HG03280 (cell line): ENCODE data around the gene C18orf32.
"Not testable (repeated sequence)": the region's sequence is repeated elsewhere in the genome, so short reads cannot be mapped to it uniquely, and the experiment has no call there.

ENCODE experiments used
- ATAC-seq: cut with Tn5 transposase; IDR thresholded peaks from one replicate; pipeline ENCODE4 v1.9.1; 2021; ENCODE audit warnings: mild to moderate bottlenecking, moderate library complexity; ENCODE audit not compliant: unreplicated experiment

Gene C18orf32

DNA sequence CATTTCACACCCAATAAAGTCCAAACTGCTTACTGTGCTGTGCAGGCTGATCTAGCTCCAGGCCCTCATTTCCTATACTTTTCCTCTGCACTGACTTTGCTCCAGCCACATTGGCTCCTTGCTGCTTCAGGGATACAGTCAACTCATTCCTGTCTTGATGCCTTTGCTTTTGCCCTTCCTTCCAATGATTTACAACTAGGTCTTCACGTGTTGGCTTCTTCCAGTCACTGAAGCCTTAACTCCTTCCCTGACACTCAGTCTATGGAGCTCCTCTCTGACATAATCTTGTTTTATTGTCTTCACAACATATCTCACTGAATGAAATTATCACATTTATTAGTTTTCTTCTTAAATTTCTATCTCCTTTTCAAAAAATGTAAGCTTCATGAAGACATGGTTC, 16.9 kb upstream of the C18orf32 start:
- ATAC-seq: no peak

DNA sequence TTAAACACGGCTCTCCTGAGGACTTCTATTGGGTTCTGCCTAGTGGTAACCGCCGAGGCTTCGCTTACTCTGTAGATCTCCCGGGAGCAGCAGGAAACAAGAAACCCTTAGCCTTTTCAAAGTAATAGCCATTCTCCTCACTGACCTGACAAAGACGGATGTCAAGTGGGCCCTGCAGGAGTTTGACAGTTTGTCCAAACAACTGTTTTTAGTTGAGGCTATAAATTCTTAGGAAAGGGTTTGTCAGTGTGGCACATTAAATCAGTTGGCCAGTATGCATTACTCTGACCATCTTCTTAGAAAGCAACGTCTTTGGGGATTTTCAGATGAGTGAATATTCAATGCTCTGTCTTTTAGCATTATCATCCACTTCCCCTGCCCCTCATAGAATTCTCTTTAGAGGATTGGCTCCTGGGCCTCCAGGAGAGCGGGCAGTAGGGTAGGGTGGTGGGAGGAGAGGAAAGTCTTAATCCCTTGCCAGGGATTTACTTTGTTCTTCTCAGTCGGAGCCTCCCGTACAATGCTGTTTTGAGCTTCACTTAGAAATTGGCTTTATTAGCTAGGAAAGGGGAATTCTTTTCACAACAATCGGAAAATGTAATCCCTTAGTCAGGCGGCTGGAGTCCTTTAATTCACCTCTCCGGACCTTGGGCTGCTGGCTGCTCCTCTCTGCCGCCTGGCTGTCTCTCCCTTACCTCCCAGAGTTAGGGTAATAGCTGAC, 13.3 kb upstream of the C18orf32 start:
- ATAC-seq: no peak

DNA sequence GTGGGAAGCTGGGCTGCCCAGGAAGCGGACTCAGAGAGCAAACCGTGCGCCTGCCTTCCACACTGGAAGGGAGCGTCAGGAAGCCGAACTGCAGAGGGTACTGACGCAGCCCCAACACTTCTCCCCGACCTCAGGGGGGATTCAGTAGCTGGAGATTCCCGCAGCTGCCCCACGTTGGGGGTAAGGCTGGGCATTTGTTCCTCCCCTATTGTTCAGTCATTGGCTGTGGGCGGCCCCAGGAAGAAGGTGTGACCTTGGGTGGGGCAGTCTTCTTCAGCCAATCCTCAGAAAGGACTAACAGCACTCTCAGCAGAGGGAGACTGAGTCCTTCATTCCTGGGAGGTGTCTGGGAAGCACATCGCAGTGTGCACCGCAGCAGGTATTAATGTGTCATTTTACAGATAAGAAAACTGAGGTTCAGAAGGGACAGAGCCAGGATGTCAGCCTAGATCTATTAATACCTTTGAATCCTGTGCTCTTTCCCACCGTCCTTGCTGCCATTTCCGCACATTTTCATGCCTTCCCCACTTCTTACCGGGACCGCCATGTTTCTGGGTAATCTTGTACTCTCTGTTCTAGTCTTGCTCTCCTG, 12.1 kb upstream of the C18orf32 start:
- ATAC-seq: no peak

GRCh38 chr18:49495480-49495879, 8.4 kb upstream of the C18orf32 start:
- ATAC-seq: no peak

- no peak for ATAC-seq
Observed at GRCh38 chr18:49495076-49495475, 8.0 kb upstream of the C18orf32 start.

GRCh38 chr18:49494660-49495059, 7.6 kb upstream of the C18orf32 start:
- ATAC-seq: no peak

DNA sequence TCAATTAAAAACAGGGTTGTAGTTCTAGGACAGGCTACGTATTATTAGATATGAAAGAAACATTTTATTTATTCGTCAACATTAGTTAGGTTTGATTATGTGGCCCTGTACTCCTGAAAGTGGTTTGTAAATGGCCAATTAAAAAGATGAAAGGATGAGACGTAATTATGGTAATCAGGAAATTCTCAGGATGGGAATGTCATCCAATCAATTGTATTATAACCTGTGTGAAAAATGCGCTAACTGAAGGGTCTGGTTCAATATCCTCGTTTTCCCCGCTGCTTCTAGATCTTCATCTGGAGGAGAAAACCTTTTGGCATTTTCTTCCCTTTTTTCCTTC, 5.6 kb upstream of the C18orf32 start:
- no peak for ATAC-seq

DNA sequence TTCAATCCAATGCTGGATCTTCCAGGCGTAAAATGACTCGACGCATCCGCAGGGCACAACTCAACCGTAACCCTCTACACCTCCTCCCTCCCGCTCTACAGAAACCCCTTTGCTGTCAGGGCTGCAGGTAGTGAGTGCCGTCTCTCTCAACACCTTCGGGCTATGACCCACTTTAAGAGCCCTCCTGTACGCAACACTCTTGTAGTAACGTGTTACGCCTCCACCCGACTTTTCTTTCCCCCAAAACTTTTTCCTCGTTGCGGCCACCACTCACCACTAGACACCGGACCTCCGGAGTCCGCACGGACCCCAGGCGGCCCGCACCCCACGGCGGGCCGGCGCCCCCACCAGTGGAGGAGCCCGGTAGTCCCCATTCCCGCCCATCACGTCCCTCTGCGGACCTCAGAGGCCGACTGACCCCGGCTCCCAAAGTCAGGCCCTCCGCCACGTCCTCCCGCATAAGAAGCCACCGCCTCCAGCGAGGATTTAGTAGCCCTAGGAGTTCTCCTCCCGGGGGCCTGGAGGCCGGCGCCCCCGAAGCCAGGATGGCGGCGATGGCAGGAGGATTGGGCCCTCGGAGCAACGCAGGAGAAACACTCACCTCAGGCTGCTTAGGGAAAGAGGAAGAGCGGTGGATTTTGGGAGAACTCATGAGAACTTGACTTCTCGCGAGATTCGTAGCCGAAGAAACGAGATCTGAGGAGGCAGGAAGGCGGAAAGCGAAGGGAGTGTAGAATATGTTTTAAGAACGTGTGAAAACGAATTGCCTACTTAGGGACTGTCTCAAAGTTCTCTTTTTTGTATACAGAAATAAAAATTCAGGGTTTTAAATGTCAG, 5.0 kb upstream of the C18orf32 start, which contains the start of gene RPL17:
Gene RPL17 (minus strand): TSS at position 609 of the 837 bp plus-strand sequence.
- ATAC-seq: peak; percentile 74

DNA sequence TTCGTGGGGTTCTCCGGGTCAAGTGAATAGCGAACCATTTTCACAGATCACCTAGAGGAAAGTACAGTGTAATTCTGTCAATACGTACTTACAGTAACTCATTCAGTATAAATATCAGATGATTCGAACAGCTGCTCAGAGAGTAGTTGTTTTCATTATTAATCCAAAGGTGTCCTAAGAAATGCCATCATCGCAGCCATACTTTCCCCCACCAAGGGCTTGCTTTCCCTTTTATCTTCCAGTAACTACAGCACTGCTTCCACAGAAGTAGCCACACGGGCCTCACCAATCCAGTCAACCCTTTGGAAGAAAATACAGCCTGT, 4.5 kb upstream of the C18orf32 start:
- no peak for ATAC-seq

GRCh38 chr18:49490246-49490762, 3.3 kb upstream of the C18orf32 start:
- ATAC-seq: no peak

GRCh38 chr18:49487711-49488310, 777 bp upstream of the C18orf32 start:
- no peak for ATAC-seq

- ATAC-seq: no peak
Observed at GRCh38 chr18:49486606-49486952, 455 bp downstream of the C18orf32 start.

GRCh38 chr18:49486134-49486533, 900 bp downstream of the C18orf32 start:
- no peak for ATAC-seq

DNA sequence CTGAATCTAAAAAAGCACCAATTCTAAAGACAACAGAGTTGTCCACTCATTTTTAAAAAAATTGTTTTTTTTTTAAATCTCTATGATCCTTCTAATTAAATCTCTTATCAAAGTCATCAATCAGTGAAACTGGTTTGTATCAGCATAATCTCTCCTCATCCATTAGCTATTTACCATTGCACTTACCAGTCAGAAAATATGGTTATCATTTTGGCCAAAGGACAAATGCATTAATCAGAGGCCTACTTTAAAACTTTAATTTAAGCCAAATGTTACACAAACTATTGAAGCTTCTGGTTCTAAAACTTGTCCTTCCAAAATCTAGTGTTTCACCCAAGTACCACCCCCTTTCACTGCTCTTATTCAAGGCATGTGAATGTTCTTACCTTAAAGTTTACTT, 3.8 kb downstream of the C18orf32 start:
- ATAC-seq: no peak

DNA sequence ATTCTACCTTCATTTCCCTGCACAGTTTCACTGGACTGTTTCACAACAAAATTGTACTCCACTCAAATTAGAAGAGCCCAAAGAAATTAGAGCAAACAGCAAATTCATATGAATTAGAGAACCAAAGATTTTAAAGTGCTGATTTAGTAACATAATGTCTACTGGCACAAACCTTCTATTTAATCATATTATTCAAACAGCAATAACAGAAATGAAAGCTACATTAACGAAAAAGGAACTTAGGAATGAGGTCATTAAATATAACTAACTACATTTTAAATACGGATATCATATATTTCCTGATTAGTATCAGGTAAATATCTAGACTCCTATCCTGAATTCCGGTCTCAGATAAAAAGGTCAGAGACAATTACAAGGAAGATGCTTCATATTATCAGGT, 5.1 kb downstream of the C18orf32 start:
- ATAC-seq: no peak

GRCh38 chr18:49481317-49481716, 5.7 kb downstream of the C18orf32 start:
- no peak for ATAC-seq

GRCh38 chr18:49479381-49480137, 7.5 kb downstream of the C18orf32 start:
- ATAC-seq: no peak

DNA sequence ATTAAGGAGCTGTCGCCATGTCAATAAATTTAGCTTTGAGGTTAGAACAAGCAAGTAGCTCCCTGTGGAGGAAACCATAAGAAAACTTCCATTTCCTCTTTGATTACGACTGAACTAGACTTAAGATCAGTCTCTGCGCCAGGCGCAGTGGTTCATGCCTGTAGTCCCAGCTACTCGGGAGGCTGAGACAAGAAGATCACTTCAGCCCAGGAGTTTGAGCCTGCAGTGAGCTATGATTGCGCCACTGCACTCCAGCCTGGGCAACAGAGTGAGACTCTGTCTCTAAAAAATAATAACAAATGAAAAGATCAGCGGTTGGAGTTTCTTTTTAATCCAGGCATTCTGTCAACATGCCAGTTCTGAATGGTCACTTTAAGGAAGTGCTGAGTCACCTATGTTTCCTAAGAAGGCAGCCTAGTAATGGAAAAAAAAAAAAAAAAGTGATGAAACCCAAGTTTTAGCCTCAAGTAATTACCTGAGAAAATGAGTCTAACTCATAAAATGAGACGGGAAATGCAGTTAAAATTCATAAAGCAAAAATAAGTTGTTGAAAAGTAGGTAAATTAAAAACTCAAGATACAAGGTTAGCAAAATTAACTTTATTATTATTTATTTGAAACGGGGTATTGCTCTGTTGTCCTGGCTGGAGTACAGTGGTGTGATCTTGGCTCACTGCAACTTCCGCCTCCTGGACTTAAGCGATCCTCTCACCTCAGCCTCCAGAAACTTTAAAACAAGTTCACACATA, 10.2 kb downstream of the C18orf32 start:
- ATAC-seq: no peak

GRCh38 chr18:49474935-49475334, 12.1 kb downstream of the C18orf32 start:
- not testable (repeated sequence) for ATAC-seq

DNA sequence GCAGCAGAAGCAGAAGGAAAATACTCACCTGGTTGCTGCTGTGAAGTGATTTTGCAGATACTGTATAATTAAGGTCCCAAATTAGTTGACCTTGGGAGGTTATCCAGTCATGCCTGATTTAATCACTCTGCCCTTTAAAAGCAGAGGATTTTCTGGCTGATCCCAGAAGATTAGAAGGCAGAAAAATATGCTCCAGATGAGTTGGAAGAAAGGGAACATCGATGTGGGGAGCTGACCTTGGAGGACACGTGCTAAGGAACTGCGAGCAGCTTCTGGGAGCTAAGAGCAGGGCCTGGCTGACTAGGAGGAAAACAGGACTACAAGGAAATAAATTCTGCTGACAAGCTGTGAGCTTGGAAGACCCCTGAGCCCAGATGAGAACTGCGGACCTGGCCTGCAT, 13.3 kb downstream of the C18orf32 start:
- no peak for ATAC-seq
